K562 (cell line): ENCODE results near the gene IKZF4. TPM values are rescaled to one million over a fixed set of nuclear protein-coding genes. Genes with fewer than 3 reads are reported as not detected.
"Not testable (repeated sequence)": the region's sequence is repeated elsewhere in the genome, so short reads cannot be mapped to it uniquely, and the experiment has no call there.

Experiments
- ATAC-seq: fragments of 200-7000 bp; cut with Tn5 transposase; 3 replicates; pipeline ENCODE4 v1.9.1; 2020; ENCODE audit warnings: moderate library complexity
- BruUV-seq: library from RNA; stranded (reverse); fragments of 400-500 nt; replicated peaks from 2 replicates; lab custom pipeline; 2021; lab: Mats Ljungman, UMichigan
- CTCF ChIA-PET: fragments of 300-600 bp; formaldehyde crosslinking; extraction: SDS; loops from one replicate; lab custom pipeline; 2021; ENCODE audit warnings: low intra/inter-chr PET ratio; lab: Yijun Ruan, JAX
- POLR2A ChIA-PET: fragments of 300-600, 350-650 bp; sonication (Branson Sonifier 250); formaldehyde crosslinking; extraction: SDS; loops from one replicate; lab custom pipeline; 2021; ENCODE audit warnings: antibody characterized with exemption, inconsistent platforms; lab: Yijun Ruan, JAX
- DNase-seq, 4 experiments: peaks; one replicate each; pipeline versions ENCODE4 v3.0.0 to v3.0.0-alpha.2; 2011 to 2018; ENCODE audit warnings: low spot score in 3 of 4, mixed read lengths in 3 of 4; ENCODE audit errors: extremely low read depth in 1 of 4
- FAIRE-seq: peaks from 2 replicates; lab custom pipeline; 2011; peaks lifted over from hg19 to GRCh38; lab: Jason Lieb, UNC
- H2AFZ ChIP-seq: 2 replicates; pipeline ENCODE4 v1.6.0; 2011; ENCODE audit warnings: low read depth, low read length, control low read depth, inconsistent platforms
- H3K27ac ChIP-seq: fragments of 200-600 bp; 3 replicates; pipeline ENCODE4 v1.8.0; 2011; ENCODE audit warnings: low read depth, mild to moderate bottlenecking, control low read depth, inconsistent platforms, low read length, moderate library complexity, mixed read lengths; ENCODE audit errors: extremely low read depth
- H3K27me3 ChIP-seq, 2 experiments: fragments of 300-600 bp in 1 of 2; 2 replicates in 1 of 2; 3 replicates in 1 of 2; pipeline versions ENCODE4 v1.6.0 to v1.8.0; 2011; ENCODE audit warnings: inconsistent platforms in 2 of 2, low read length in 2 of 2, mild to moderate bottlenecking in 1 of 2, mixed read lengths in 1 of 2, moderate library complexity in 1 of 2; ENCODE audit not compliant: control insufficient read depth in 2 of 2, insufficient read depth in 2 of 2
- H3K36me3 ChIP-seq: fragments of 300-600 bp; 3 replicates; pipeline ENCODE4 v1.8.0; 2011; ENCODE audit warnings: mild to moderate bottlenecking, low read length, inconsistent platforms; ENCODE audit not compliant: control insufficient read depth, insufficient read depth
- H3K4me1 ChIP-seq, 2 experiments: fragments of 200-600 bp in 1 of 2; replicated peaks in 1 of 2; 2 replicates in 1 of 2; 3 replicates in 1 of 2; pipeline versions ENCODE4 v1.5.1 to v1.8.0; 2011; ENCODE audit warnings: inconsistent platforms in 2 of 2, low read length in 2 of 2, mild to moderate bottlenecking in 1 of 2, mixed read lengths in 1 of 2, moderate library complexity in 1 of 2; ENCODE audit not compliant: control insufficient read depth in 2 of 2, insufficient read depth in 2 of 2
- H3K4me2 ChIP-seq: 2 replicates; pipeline ENCODE4 v1.6.1; 2011; ENCODE audit warnings: low read length, control low read depth, inconsistent platforms, mixed read lengths; ENCODE audit not compliant: insufficient read depth
- H3K4me3 ChIP-seq: fragments of 200-600 bp; sonication (generic), shearing (Covaris generic); 2 replicates; pipeline ENCODE4 v1.5.1; 2016; ENCODE audit warnings: control low read depth, inconsistent platforms
- H3K79me2 ChIP-seq: fragments of 200-600 bp; 3 replicates; pipeline ENCODE4 v1.8.0; 2011; ENCODE audit warnings: low read length, inconsistent platforms; ENCODE audit not compliant: control insufficient read depth, insufficient read depth
- H3K9ac ChIP-seq, 2 experiments: 2 replicates each; pipeline versions ENCODE4 v1.6.0 to v1.6.1; 2011; ENCODE audit warnings: low read depth in 2 of 2, low read length in 2 of 2, control low read depth in 1 of 2, inconsistent platforms in 1 of 2, mild to moderate bottlenecking in 1 of 2, mixed read lengths in 1 of 2; ENCODE audit not compliant: insufficient read depth in 1 of 2
- H3K9me1 ChIP-seq: one replicate; pipeline ENCODE4 v1.6.0; 2011; ENCODE audit warnings: inconsistent platforms, mild to moderate bottlenecking, low read length, moderate library complexity; ENCODE audit not compliant: control insufficient read depth, insufficient read depth
- H3K9me3 ChIP-seq: replicated peaks from 2 replicates; pipeline ENCODE4 v1.5.1; 2011; ENCODE audit warnings: low read depth, low read length, inconsistent platforms; ENCODE audit not compliant: control insufficient read depth, insufficient read depth
- H4K20me1 ChIP-seq: replicated peaks from 2 replicates; pipeline ENCODE4 v1.6.1; 2011; ENCODE audit warnings: low read length, inconsistent platforms, mixed read lengths; ENCODE audit not compliant: control insufficient read depth, insufficient read depth
- BMI1 ChIP-seq: fragments of 150-350 bp; IDR thresholded peaks from 2 replicates; pipeline ENCODE4 v1.6.1; 2014; ENCODE audit warnings: low read length
- HDAC1 ChIP-seq, 2 experiments: fragments of 450-650 bp; IDR thresholded peaks; 2 replicates each; pipeline ENCODE4 v1.6.1; 2016 to 2017; ENCODE audit warnings: inconsistent platforms in 1 of 2, mild to moderate bottlenecking in 1 of 2, moderate library complexity in 1 of 2
- ZNF263 ChIP-seq: sonication (generic); formaldehyde crosslinking; IDR thresholded peaks from 2 replicates; pipeline ENCODE4 v1.8.0; 2022; ENCODE audit warnings: mild to moderate bottlenecking, missing genetic modification reagents, borderline replicate concordance
- ZSCAN29 ChIP-seq: fragments of 450-650 bp; IDR thresholded peaks from 2 replicates; pipeline ENCODE4 v1.6.1; 2017
- WGBS: fragments of 100-300 bp; shearing (Covaris generic); methylation state at CpG from one replicate; pipeline ENCODE4 v1.1.6; 2016; ENCODE audit warnings: low coverage, mixed read lengths; ENCODE audit not compliant: insufficient coverage; ENCODE audit errors: missing lambda C conversion rate; 5-methylcytosine and 5-hydroxymethylcytosine counted together
- in situ Hi-C: fragments of 300-500 bp; cut with MboI; formaldehyde crosslinking; loops from 4 replicates; pipeline ENCODE4 v1.15.0; 2018; ENCODE audit warnings: inconsistent platforms, mixed read lengths
- intact Hi-C: fragments of 100-400 bp; cut with micrococcal nuclease; formaldehyde crosslinking; loops from 2 replicates; pipeline ENCODE4 v1.14.2; 2022
- polyA plus RNA-seq, 8 experiments: library from polyadenylated mRNA; depleted of rRNA in 4 of 8; stranded (reverse) in 5 of 8; unstranded in 3 of 8; fragments of >200 nt; fragmentation: Nextera tagmentation in 2 of 8; fragmentation: Illumina TruSeq in 1 of 8; extraction: Ambion mirVana in 2 of 8; extraction: Trizol in 1 of 8; gene quantifications; 2 replicates each; pipeline versions ENCODE4 v1.2.1 to v1.2.3, GENCODE V29; 2011 to 2014; ENCODE audit warnings: inconsistent platforms in 1 of 8, missing spikeins in 1 of 8
- total RNA-seq, 7 experiments: library from RNA; depleted of rRNA in 6 of 7; stranded (reverse); fragments of >200 nt in 6 of 7; fragmentation: Illumina TruSeq in 2 of 7; extraction: Trizol in 2 of 7; gene quantifications; 2 replicates each; pipeline versions ENCODE4 v1.2.1 to v1.2.3, GENCODE V29; 2011 to 2021; ENCODE audit warnings: low replicate concordance in 1 of 7

Gene IKZF4
- total and polyA plus RNA-seq, 9 of the 15 experiments (the other 6 are each of a cell fraction or from before 2014, with no cell fraction given), result 1.9 to 16.3 (median 3.6) TPM

DNA sequence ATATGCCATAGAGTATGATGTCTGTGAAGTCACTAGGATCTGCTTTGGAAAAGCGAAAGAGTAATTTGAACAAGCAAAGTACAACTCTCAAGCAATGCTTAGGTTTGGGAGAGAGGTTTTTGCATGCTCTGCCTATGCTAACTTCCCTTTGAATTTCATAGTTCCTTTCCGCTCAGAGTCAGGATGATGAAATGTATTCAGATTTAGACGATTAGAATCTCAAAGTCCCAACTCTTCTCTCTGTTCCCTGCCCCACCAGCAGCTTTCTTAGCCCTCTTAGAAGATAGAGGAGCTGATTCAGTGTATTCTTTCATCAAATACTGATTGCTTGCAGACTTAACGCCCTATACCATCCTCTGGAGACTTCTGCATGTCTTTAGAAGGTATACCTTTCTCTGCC is 35.5 kb upstream of the IKZF4 start:
- Histone ChIP-seq H2AFZ (no peak overlapping the region), H3K27me3 (no peaks in the 10 kb centered on the region), H3K79me2 (no peaks in the 10 kb centered on the region; the same call in 2 of the 3 replicates), H3K27ac (no peak overlapping the region), H3K4me2 (no peak overlapping the region), H3K4me3 (no peak overlapping the region), H3K9me1 (no peaks in the 10 kb centered on the region), H3K9me3 (no peaks in the 10 kb centered on the region), H3K36me3 (peaks cover 44% of the 10 kb centered on the region), H3K9ac (no peak overlapping the region), H4K20me1 (no peaks in the 10 kb centered on the region), H3K4me1 (peaks cover 7 to 9% of the 10 kb centered on the region in 2 experiments; a peak in 3 of 5 replicates)
- TF ChIP-seq ZSCAN29, result no peak
- no peak for TF ChIP-seq ZNF263 (CRISPR knock-in tag)
- TF ChIP-seq BMI1, result no peak
- TF ChIP-seq HDAC1 (IDR thresholded peaks at IDR 0.05), result no peak
- ATAC-seq, result no peak
- FAIRE-seq, result no peak
- intact Hi-C loops (no loop called here), in situ Hi-C loops (no loop called here)
- POLR2A ChIA-PET, result interaction anchor here (0.7 to 5.9 kb wide), 4 partner anchors 11 to 25 kb away, joined by 3 to 49 read pairs (median 10); partner anchors contain the start of genes RAB5B and SUOX
- no peak for DNase-seq
- CTCF ChIA-PET, result no interaction called here
- no TSS peak for BruUV-seq
- WGBS, result 57% methylated on average over 4 of the region's 4 CpGs

DNA sequence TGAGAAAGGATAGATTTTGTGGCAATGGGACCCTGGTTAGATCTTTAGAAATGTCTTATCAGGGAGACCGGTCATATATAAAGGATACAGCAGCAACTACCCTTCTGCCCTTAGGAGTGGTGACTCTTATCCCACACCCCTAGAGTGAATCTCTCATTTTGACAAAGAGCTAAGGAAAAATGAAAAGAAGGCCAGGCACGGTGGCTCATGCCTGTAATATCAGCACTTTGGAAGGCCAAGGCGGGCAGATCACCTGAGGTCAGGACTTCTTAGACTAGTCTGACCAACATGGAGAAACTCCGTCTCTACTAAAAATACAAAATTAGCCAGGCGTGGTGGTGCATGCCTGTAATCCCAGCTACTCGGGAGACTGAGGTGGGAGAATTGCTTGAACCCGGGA is 34.9 kb upstream of the IKZF4 start:
- FAIRE-seq, H3K27me3 ChIP-seq, H2AFZ ChIP-seq, H3K4me3 ChIP-seq, H3K79me2 ChIP-seq, H3K9me1 ChIP-seq, H3K4me1 ChIP-seq, H3K9ac ChIP-seq, CTCF ChIA-PET, H3K4me2 ChIP-seq, H4K20me1 ChIP-seq, H3K27ac ChIP-seq, in situ Hi-C loops, H3K9me3 ChIP-seq, ATAC-seq, DNase-seq, intact Hi-C loops: not testable (repeated sequence)
- 91% methylated on average over 7 of the region's 7 CpGs for WGBS
- TSS peak; percentile 11 for BruUV-seq
- H3K36me3 ChIP-seq, result peaks cover 50% of the 10 kb centered on the region
- POLR2A ChIA-PET, result interaction anchor here (1.0 to 5.9 kb wide), 3 partner anchors 10 to 20 kb away, joined by 6 to 49 read pairs (median 15); partner anchors contain the start of genes RAB5B and SUOX
